ENCODE data around the gene CENPVL1.

DNA sequence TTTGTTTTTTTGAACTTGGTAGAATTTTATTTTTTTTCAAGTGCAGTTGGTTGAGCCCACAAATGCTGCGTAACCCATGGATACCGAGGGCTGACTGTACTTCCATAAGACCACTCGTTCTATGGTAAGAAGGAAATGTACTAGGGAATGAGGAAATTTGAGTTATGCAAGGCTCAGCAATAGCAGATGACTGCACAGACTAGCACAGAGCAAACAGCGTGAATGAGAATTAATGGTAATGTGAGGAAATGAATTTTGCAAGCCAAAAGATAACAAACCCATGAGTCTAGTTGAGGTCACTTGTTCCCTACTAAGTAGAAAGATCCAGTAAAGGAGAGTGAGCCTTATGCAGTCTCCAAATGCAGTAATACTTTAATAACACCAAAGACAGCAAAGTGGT is 50.3 kb downstream of the CENPVL1 start:
- TF ChIP-seq, protein P1, sequence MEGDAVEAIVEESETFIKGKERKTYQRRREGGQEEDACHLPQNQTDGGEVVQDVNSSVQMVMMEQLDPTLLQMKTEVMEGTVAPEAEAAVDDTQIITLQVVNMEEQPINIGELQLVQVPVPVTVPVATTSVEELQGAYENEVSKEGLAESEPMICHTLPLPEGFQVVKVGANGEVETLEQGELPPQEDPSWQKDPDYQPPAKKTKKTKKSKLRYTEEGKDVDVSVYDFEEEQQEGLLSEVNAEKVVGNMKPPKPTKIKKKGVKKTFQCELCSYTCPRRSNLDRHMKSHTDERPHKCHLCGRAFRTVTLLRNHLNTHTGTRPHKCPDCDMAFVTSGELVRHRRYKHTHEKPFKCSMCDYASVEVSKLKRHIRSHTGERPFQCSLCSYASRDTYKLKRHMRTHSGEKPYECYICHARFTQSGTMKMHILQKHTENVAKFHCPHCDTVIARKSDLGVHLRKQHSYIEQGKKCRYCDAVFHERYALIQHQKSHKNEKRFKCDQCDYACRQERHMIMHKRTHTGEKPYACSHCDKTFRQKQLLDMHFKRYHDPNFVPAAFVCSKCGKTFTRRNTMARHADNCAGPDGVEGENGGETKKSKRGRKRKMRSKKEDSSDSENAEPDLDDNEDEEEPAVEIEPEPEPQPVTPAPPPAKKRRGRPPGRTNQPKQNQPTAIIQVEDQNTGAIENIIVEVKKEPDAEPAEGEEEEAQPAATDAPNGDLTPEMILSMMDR (IDR thresholded peaks at IDR 0.05), result no peak
- no peak for TF ChIP-seq POLR2A (IDR thresholded peaks at IDR 0.05)
